ENCODE results near the gene TPRKB. TPM values are rescaled to one million over a fixed set of nuclear protein-coding genes. Genes with fewer than 3 reads are reported as not detected.
"Not testable (repeated sequence)": the region's sequence is repeated elsewhere in the genome, so short reads cannot be mapped to it uniquely, and the experiment has no call there.

TPRKB gene
- polyA plus RNA-seq, 1 donor (not counting 4 experiments of a cell fraction or from before 2014, with no cell fraction given) = 58.4 TPM

DNA sequence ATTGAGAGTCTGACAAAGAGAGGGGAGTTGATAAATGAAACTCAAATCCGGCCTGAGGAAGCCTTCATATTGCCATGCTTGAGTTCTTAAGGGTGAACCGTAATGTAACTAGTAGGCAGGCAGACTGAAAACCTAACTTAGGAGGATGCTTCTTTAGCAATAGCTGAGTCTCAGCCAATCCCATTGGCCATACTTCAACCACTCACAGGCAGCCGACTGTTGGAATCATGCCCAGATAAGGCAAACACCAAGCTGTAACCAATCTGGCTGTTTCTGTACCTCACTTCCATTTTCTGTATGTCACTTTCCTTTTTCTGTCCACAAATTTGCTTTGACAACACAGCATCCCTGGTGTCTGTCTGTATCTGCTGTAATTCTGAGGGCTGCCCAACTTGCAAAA, 39.5 kb downstream of the TPRKB start:
- TF ChIP-seq EZH2 (IDR thresholded peaks at IDR 0.05; ENCODE audit: low read length) = no peak
- TF ChIP-seq, protein P1, sequence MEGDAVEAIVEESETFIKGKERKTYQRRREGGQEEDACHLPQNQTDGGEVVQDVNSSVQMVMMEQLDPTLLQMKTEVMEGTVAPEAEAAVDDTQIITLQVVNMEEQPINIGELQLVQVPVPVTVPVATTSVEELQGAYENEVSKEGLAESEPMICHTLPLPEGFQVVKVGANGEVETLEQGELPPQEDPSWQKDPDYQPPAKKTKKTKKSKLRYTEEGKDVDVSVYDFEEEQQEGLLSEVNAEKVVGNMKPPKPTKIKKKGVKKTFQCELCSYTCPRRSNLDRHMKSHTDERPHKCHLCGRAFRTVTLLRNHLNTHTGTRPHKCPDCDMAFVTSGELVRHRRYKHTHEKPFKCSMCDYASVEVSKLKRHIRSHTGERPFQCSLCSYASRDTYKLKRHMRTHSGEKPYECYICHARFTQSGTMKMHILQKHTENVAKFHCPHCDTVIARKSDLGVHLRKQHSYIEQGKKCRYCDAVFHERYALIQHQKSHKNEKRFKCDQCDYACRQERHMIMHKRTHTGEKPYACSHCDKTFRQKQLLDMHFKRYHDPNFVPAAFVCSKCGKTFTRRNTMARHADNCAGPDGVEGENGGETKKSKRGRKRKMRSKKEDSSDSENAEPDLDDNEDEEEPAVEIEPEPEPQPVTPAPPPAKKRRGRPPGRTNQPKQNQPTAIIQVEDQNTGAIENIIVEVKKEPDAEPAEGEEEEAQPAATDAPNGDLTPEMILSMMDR (optimal IDR thresholded peaks at IDR 0.05 in 1 of 3, IDR thresholded peaks at IDR 0.05 in 1 of 3, conservative IDR thresholded peaks at IDR 0.05 in 1 of 3; ENCODE audit: extremely low read depth in 1 of 3, insufficient read depth in 2 of 3, low read length in 3 of 3) = no peak
- DNase-seq (ENCODE audit: low read depth, low spot score) = no peak
- Histone ChIP-seq H3K36me3 (ENCODE audit: control insufficient read depth in 2 of 2, extremely low read depth in 1 of 2, insufficient read depth in 2 of 2, low read length in 2 of 2) (no peaks in the 10 kb centered on the region), H3K4me2 (ENCODE audit: control insufficient read depth, extremely low read depth, insufficient read depth, low read depth, low read length) (no peak overlapping the region), H4K20me1 (ENCODE audit: control insufficient read depth, extremely low read depth, insufficient read depth, low read length) (no peaks in the 10 kb centered on the region), H3K9ac (ENCODE audit: control insufficient read depth, extremely low read depth, insufficient read depth, low read length) (no peak overlapping the region), H3K9me3 (ENCODE audit: control insufficient read depth, low read depth, low read length) (no peaks in the 10 kb centered on the region), H3K4me1 (ENCODE audit: control insufficient read depth, extremely low read depth, insufficient read depth, low read length) (no peaks in the 10 kb centered on the region), H2AFZ (ENCODE audit: control insufficient read depth, low read length) (no peak overlapping the region), H3K79me2 (ENCODE audit: control insufficient read depth, insufficient read depth, low read length) (no peaks in the 10 kb centered on the region), H3K9me1 (ENCODE audit: control insufficient read depth, extremely low read depth, insufficient read depth, low read length) (no peaks in the 10 kb centered on the region), H3K4me3 (ENCODE audit: control insufficient read depth in 2 of 3, extremely low read depth in 1 of 3, insufficient read depth in 2 of 3, low read depth in 1 of 3, low read length in 3 of 3) (no peak overlapping the region), H3K27me3 (ENCODE audit: control insufficient read depth, extremely low read depth, insufficient read depth, low read length) (no peaks in the 10 kb centered on the region), H3K27ac (ENCODE audit: control insufficient read depth, insufficient read depth, low read length) (no peak overlapping the region)
- FAIRE-seq = no peak
- dilution Hi-C loops (cut with MboI; ENCODE audit: extremely low pct_ligation_motif_present, low sequenced_read_pairs) = no loop called here

DNA sequence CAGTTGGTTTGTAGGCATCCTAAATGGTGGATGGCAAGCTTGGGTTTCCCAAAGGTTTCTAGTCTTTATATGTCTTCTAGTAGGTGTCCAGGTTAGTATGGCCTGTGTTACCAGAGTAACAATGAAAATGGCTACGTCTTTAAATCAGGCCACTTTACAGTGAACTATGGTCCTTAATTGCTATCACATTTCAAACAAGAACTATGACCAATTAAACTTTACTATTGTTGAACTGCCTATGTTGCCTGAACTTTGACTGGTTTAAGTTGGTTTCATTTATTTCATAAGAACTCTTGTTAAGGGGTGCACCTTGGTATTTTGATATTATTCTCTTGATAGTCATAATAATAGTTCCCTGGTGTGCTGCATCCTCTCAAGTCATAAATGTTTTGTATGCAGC, 40.2 kb downstream of the TPRKB start:
- dilution Hi-C loops (cut with MboI; ENCODE audit: extremely low pct_ligation_motif_present, low sequenced_read_pairs); H3K4me3 ChIP-seq (ENCODE audit: control insufficient read depth in 2 of 3, extremely low read depth in 1 of 3, insufficient read depth in 2 of 3, low read depth in 1 of 3, low read length in 3 of 3); H3K4me2 ChIP-seq (ENCODE audit: control insufficient read depth, extremely low read depth, insufficient read depth, low read depth, low read length); H3K27ac ChIP-seq (ENCODE audit: control insufficient read depth, insufficient read depth, low read length); H3K36me3 ChIP-seq (ENCODE audit: control insufficient read depth in 2 of 2, extremely low read depth in 1 of 2, insufficient read depth in 2 of 2, low read length in 2 of 2); H2AFZ ChIP-seq (ENCODE audit: control insufficient read depth, low read length); H3K27me3 ChIP-seq (ENCODE audit: control insufficient read depth, extremely low read depth, insufficient read depth, low read length); FAIRE-seq; H3K79me2 ChIP-seq (ENCODE audit: control insufficient read depth, insufficient read depth, low read length); H3K9ac ChIP-seq (ENCODE audit: control insufficient read depth, extremely low read depth, insufficient read depth, low read length); DNase-seq (ENCODE audit: low read depth, low spot score); H3K4me1 ChIP-seq (ENCODE audit: control insufficient read depth, extremely low read depth, insufficient read depth, low read length); H4K20me1 ChIP-seq (ENCODE audit: control insufficient read depth, extremely low read depth, insufficient read depth, low read length); H3K9me3 ChIP-seq (ENCODE audit: control insufficient read depth, low read depth, low read length); H3K9me1 ChIP-seq (ENCODE audit: control insufficient read depth, extremely low read depth, insufficient read depth, low read length): not testable (repeated sequence)

DNA sequence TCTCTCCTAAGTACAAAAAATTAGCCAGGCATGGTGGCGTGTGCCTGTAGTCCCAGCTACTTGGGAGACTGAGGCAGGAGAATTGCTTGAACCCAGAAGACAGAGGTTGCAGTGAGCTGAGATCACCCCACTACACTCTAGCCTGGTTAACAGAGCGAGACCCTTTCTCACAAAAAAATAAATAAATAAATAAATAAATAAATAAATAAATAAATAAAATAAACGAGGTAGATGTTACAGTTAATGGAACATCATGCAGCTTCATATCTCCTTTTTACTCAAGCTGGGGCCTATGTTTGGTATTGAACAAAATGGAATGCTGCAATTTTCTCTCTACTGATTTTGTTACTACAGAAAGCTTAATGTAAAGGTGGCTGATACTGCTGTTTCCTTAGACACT, 40.6 kb downstream of the TPRKB start:
- H3K4me3 ChIP-seq (ENCODE audit: control insufficient read depth in 2 of 3, extremely low read depth in 1 of 3, insufficient read depth in 2 of 3, low read depth in 1 of 3, low read length in 3 of 3); dilution Hi-C loops (cut with MboI; ENCODE audit: extremely low pct_ligation_motif_present, low sequenced_read_pairs): not testable (repeated sequence)

More for the DNA sequence above, 40.6 kb downstream of the TPRKB start:
- not testable (repeated sequence) for H3K36me3 ChIP-seq (ENCODE audit: control insufficient read depth in 2 of 2, extremely low read depth in 1 of 2, insufficient read depth in 2 of 2, low read length in 2 of 2); H3K9ac ChIP-seq (ENCODE audit: control insufficient read depth, extremely low read depth, insufficient read depth, low read length); H3K4me2 ChIP-seq (ENCODE audit: control insufficient read depth, extremely low read depth, insufficient read depth, low read depth, low read length); H3K9me1 ChIP-seq (ENCODE audit: control insufficient read depth, extremely low read depth, insufficient read depth, low read length); H4K20me1 ChIP-seq (ENCODE audit: control insufficient read depth, extremely low read depth, insufficient read depth, low read length); H3K27ac ChIP-seq (ENCODE audit: control insufficient read depth, insufficient read depth, low read length); H2AFZ ChIP-seq (ENCODE audit: control insufficient read depth, low read length); FAIRE-seq; H3K9me3 ChIP-seq (ENCODE audit: control insufficient read depth, low read depth, low read length); H3K79me2 ChIP-seq (ENCODE audit: control insufficient read depth, insufficient read depth, low read length); H3K27me3 ChIP-seq (ENCODE audit: control insufficient read depth, extremely low read depth, insufficient read depth, low read length); DNase-seq (ENCODE audit: low read depth, low spot score); H3K4me1 ChIP-seq (ENCODE audit: control insufficient read depth, extremely low read depth, insufficient read depth, low read length)
